ENCODE measurements around the gene IL1R2. TPM values are rescaled to one million over a fixed set of nuclear protein-coding genes. Genes with fewer than 3 reads are reported as not detected.
A peak's percentile ranks its signal among the peaks of the same experiment; 100 is the strongest.

Gene IL1R2, protein sequence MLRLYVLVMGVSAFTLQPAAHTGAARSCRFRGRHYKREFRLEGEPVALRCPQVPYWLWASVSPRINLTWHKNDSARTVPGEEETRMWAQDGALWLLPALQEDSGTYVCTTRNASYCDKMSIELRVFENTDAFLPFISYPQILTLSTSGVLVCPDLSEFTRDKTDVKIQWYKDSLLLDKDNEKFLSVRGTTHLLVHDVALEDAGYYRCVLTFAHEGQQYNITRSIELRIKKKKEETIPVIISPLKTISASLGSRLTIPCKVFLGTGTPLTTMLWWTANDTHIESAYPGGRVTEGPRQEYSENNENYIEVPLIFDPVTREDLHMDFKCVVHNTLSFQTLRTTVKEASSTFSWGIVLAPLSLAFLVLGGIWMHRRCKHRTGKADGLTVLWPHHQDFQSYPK
- total RNA-seq: 10 to 100 TPM; 24.7 to 84.8 (median 60.0) TPM

DNA sequence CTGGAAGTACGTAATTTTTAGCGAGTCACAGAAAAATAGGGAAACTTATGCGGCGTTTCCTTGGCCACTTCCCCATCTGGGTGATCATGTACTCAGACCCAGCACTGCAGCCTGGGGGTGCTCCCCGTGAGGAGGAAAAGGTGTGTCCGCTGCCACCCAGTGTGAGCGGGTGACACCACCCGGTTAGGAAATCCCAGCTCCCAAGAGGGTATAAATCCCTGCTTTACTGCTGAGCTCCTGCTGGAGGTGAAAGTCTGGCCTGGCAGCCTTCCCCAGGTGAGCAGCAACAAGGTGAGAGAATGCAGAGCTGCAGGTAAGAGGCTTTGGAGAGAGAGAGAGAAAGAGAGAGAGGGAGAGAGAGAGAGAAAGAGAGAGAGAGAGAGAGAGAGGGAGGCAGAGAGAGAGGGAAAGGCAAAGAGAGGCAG, at the start of gene IL1R2:
TSS of gene IL1R2 (plus strand) at position 240 of the 425 bp plus-strand sequence. CDS start 16,616 bp downstream, outside the sequence.
- ATAC-seq (ENCODE audit: low FRiP score in 2 of 2): peak; percentile 73 to 78
- Histone ChIP-seq H3K27me3 (no peaks in the 10 kb centered on the region), H3K9me3 (no peaks in the 10 kb centered on the region), H3K4me1 (peaks cover 0 to 6% (median 0%) of the 10 kb centered on the region in 4 donors), H3K36me3 (peaks cover 0 to under 1% (median 0%) of the 10 kb centered on the region in 4 donors), H3K27ac (peak within 1 kb of the TSS; percentile 63 to 77 (median 72)), H3K4me3 (peak within 1 kb of the TSS in 3 of 4 donors; percentile 10 to 23 (median 13))
- DNase-seq: peak in 1 of 2 donors; percentile 80
- WGBS, 2 donors: 45 to 52% methylated on average over 8 of the region's 8 CpGs
- TF ChIP-seq, protein P1, sequence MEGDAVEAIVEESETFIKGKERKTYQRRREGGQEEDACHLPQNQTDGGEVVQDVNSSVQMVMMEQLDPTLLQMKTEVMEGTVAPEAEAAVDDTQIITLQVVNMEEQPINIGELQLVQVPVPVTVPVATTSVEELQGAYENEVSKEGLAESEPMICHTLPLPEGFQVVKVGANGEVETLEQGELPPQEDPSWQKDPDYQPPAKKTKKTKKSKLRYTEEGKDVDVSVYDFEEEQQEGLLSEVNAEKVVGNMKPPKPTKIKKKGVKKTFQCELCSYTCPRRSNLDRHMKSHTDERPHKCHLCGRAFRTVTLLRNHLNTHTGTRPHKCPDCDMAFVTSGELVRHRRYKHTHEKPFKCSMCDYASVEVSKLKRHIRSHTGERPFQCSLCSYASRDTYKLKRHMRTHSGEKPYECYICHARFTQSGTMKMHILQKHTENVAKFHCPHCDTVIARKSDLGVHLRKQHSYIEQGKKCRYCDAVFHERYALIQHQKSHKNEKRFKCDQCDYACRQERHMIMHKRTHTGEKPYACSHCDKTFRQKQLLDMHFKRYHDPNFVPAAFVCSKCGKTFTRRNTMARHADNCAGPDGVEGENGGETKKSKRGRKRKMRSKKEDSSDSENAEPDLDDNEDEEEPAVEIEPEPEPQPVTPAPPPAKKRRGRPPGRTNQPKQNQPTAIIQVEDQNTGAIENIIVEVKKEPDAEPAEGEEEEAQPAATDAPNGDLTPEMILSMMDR (IDR thresholded peaks at IDR 0.05): no peak
- TF ChIP-seq POLR2A (IDR thresholded peaks at IDR 0.05) (peak in 1 of 4 donors; percentile 59), EP300 (IDR thresholded peaks at IDR 0.05) (peak in 1 of 4 donors; percentile 14), POLR2AphosphoS5 (IDR thresholded peaks at IDR 0.05) (peak; percentile 50 to 67)

DNA sequence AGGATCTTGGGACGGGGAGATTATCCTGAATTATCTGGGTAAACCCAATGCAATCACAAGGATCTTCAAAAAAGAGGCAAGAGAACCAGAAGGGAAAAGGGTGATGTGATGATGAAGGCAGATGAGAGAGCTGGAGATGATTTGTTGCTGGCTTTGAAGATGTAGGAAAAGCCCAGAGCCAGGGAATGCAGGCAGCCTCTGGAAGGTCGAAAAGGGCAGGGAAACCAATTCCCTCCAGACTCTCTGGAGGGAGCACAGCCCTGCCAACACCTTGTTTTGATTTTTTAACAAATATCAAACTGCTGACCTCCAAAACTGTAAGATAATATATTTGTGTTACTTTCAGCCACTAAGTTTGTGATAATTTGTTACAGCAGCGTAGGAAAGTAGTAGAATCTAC, 48.9 kb upstream of the IL1R2 start:
- Histone ChIP-seq H3K9me3 (peaks cover 0 to 8% (median 0%) of the 10 kb centered on the region in 4 donors), H3K27ac (no peak overlapping the region), H3K4me1 (no peaks in the 10 kb centered on the region), H3K27me3 (no peaks in the 10 kb centered on the region), H3K4me3 (no peak overlapping the region), H3K36me3 (no peaks in the 10 kb centered on the region)
- TF ChIP-seq EP300 (IDR thresholded peaks at IDR 0.05) (no peak), POLR2A (IDR thresholded peaks at IDR 0.05) (no peak), POLR2AphosphoS5 (IDR thresholded peaks at IDR 0.05) (no peak)
- TF ChIP-seq, protein P1 (IDR thresholded peaks at IDR 0.05): no peak
- 84 to 88% methylated on average over 3 of the region's 3 CpGs for WGBS, 2 donors
- no peak for DNase-seq
- no peak for ATAC-seq (ENCODE audit: low FRiP score in 2 of 2)

DNA sequence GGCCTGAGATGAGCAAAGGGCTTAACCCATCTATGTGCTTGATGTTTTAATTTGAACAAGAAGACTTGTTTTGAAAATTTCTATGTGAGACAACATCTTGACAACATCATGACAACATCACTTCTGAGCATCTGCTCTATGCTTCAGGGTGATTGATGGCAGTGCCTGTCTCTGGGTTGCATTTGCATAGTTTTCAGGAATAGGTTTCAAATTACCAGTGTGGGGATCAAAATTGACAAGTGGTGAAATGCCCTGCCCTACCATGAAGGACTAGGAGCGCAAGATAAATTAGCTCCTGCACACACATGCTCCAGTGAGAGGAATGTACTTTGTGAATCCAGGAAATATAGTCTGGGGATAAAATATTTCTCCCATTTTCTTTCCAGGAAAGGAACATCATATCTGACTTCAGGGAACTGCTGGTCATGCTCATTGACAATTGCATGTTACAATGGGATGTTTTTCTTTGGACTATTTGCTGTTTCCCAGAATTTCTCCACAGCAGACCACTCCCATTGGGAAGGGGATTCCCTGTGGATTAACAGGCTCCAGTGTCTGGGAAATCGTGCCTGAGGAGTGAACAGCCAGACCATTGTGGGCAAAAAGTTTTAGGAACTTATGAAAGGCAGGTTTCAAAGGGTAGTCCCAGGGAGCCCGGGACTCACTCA, 45.3 kb upstream of the IL1R2 start:
- Histone ChIP-seq H3K4me1 (no peaks in the 10 kb centered on the region), H3K9me3 (no peaks in the 10 kb centered on the region), H3K36me3 (no peaks in the 10 kb centered on the region), H3K27me3 (no peaks in the 10 kb centered on the region), H3K27ac (no peak overlapping the region), H3K4me3 (no peak overlapping the region)
- no peak for DNase-seq
- WGBS, 2 donors: 82 to 89% methylated on average over 3 of the region's 3 CpGs
- no peak for ATAC-seq (ENCODE audit: low FRiP score in 2 of 2)
- TF ChIP-seq EP300 (IDR thresholded peaks at IDR 0.05) (no peak), POLR2AphosphoS5 (IDR thresholded peaks at IDR 0.05) (no peak), POLR2A (IDR thresholded peaks at IDR 0.05) (no peak)
- TF ChIP-seq, protein P1 (IDR thresholded peaks at IDR 0.05): no peak

DNA sequence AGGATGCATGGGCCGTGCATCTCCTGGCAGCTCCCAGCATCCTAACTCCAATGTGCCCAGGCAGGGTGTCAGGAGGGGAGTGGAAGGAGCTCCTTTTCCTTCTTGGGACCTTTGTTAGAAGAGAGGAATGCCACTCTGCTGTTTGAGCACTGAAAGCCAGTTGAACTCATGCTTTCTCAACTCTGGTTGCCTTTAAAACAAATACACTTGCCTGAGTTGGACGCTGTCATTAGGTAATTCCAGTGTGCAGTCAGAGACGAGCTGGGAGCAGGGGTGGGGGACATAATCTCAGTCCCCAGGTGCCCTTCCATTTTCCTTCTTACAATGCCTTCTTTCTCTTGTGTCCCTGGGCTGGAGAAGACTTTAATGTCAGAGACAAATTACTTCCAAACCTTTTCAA, 44.4 kb upstream of the IL1R2 start:
- no peaks in the 10 kb centered on the region for H3K36me3 ChIP-seq
- no peaks in the 10 kb centered on the region for H3K9me3 ChIP-seq
- H3K27me3 ChIP-seq: no peaks in the 10 kb centered on the region
- TF ChIP-seq POLR2A (IDR thresholded peaks at IDR 0.05): no peak
- TF ChIP-seq POLR2AphosphoS5 (IDR thresholded peaks at IDR 0.05): no peak
- H3K27ac ChIP-seq: no peak overlapping the region
- no peaks in the 10 kb centered on the region for H3K4me1 ChIP-seq
- WGBS, 2 donors: 78 to 81% methylated on average over 3 of the region's 3 CpGs
- ATAC-seq (ENCODE audit: low FRiP score in 2 of 2) (no peak), DNase-seq (no peak)
- H3K4me3 ChIP-seq: no peak overlapping the region

DNA sequence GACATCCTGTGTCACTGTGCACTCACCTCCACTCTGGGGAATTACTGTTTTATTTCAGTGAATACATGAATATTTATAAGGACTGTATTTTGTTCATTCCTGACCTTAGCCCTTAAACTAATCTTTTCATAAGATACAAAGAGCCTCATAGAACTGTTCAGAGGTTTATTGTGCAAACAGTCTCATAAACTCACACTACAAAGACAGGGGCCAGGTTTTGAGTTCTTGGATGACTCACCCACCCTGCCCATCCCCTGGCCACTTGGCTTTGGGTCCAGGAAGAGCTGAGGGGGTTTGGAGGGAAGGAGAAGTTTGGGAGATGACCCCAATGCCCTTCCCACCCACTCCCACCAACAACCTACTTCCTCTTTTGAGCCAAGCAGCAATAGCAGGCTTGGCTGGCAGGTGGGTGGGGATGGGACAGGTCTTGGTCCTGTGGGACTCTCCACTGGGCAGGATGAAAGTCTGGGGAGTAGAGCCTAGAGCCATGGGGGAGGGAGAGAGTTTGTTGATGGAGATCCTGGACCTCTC, 43.1 kb upstream of the IL1R2 start:
- Histone ChIP-seq H3K4me1 (no peaks in the 10 kb centered on the region), H3K36me3 (no peaks in the 10 kb centered on the region), H3K9me3 (no peaks in the 10 kb centered on the region), H3K27me3 (no peaks in the 10 kb centered on the region), H3K27ac (no peak overlapping the region), H3K4me3 (no peak overlapping the region)
- ATAC-seq (ENCODE audit: low FRiP score in 2 of 2) (no peak), DNase-seq (no peak)
- TF ChIP-seq, protein P1 (IDR thresholded peaks at IDR 0.05): no peak
- TF ChIP-seq POLR2AphosphoS5 (IDR thresholded peaks at IDR 0.05): no peak
- TF ChIP-seq EP300 (IDR thresholded peaks at IDR 0.05): no peak
- no peak for TF ChIP-seq POLR2A (IDR thresholded peaks at IDR 0.05)
